PFSK-1 (cell line): ENCODE results near the gene KLRC2.

ENCODE experiments used
- FOXP2 ChIP-seq: optimal IDR thresholded peaks from 2 replicates; pipeline ENCODE3; 2011; ENCODE audit warnings: borderline replicate concordance, control low read depth, inconsistent platforms; ENCODE audit not compliant: insufficient read depth; ENCODE audit errors: extremely low read length, extremely low read depth
- POLR2AphosphoS5 ChIP-seq: IDR thresholded peaks from 2 replicates; pipeline ENCODE4 v1.6.1; 2012; ENCODE audit warnings: low read depth, mild to moderate bottlenecking, control low read depth, low read length, moderate library complexity
- SIN3A ChIP-seq: IDR thresholded peaks from 2 replicates; pipeline ENCODE4 v1.6.1; 2012; ENCODE audit warnings: mild to moderate bottlenecking, low read length, moderate library complexity, borderline replicate concordance; ENCODE audit not compliant: insufficient read depth
- TF ChIP-seq, protein P1 (sequence below), 2 experiments: IDR thresholded peaks; 2 replicates each; pipeline versions ENCODE4 v1.6.1 to v1.8.0; 2011 to 2012; ENCODE audit warnings: low read depth in 2 of 2, low read length in 2 of 2, control low read depth in 1 of 2, inconsistent platforms in 1 of 2, mild to moderate bottlenecking in 1 of 2, moderate library complexity in 1 of 2; ENCODE audit not compliant: insufficient read depth in 1 of 2

DNA sequence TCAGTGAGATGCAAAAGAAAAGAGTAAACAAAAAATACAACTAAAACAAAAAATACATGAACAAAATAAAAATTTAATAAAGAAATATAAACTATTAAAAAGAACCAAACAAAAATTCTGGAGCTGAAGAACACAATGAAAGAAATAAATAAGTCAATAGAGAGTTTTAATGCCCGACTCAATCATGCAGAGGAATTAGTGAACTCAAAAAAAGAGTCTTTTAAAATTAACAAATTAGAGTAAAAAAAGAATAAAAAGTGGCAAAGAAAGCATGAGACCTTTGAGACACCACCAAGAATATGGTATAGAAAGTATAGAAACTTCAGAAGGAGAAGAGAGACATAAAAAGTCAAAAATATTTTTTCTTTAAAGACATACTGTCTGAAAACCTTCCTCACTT is 20.0 kb upstream of the KLRC2 start:
- TF ChIP-seq SIN3A (no peak), POLR2AphosphoS5 (no peak), FOXP2 (no peak)
- TF ChIP-seq, protein P1, sequence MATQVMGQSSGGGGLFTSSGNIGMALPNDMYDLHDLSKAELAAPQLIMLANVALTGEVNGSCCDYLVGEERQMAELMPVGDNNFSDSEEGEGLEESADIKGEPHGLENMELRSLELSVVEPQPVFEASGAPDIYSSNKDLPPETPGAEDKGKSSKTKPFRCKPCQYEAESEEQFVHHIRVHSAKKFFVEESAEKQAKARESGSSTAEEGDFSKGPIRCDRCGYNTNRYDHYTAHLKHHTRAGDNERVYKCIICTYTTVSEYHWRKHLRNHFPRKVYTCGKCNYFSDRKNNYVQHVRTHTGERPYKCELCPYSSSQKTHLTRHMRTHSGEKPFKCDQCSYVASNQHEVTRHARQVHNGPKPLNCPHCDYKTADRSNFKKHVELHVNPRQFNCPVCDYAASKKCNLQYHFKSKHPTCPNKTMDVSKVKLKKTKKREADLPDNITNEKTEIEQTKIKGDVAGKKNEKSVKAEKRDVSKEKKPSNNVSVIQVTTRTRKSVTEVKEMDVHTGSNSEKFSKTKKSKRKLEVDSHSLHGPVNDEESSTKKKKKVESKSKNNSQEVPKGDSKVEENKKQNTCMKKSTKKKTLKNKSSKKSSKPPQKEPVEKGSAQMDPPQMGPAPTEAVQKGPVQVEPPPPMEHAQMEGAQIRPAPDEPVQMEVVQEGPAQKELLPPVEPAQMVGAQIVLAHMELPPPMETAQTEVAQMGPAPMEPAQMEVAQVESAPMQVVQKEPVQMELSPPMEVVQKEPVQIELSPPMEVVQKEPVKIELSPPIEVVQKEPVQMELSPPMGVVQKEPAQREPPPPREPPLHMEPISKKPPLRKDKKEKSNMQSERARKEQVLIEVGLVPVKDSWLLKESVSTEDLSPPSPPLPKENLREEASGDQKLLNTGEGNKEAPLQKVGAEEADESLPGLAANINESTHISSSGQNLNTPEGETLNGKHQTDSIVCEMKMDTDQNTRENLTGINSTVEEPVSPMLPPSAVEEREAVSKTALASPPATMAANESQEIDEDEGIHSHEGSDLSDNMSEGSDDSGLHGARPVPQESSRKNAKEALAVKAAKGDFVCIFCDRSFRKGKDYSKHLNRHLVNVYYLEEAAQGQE (IDR thresholded peaks at IDR 0.05; ENCODE audit: insufficient read depth in 1 of 2, low read depth in 2 of 2, low read length in 2 of 2), result no peak
